Glomerular visceral epithelial cell (primary cell): ENCODE results near the gene EOLA2.
A peak's percentile ranks its signal among the peaks of the same experiment; 100 is the strongest.
"Not testable (repeated sequence)": the region's sequence is repeated elsewhere in the genome, so short reads cannot be mapped to it uniquely, and the experiment has no call there.

Experiments
- DNase-seq: peaks from one replicate; pipeline ENCODE4 v3.0.0-alpha.2; 2016; ENCODE audit errors: extremely low spot score

Gene EOLA2

DNA sequence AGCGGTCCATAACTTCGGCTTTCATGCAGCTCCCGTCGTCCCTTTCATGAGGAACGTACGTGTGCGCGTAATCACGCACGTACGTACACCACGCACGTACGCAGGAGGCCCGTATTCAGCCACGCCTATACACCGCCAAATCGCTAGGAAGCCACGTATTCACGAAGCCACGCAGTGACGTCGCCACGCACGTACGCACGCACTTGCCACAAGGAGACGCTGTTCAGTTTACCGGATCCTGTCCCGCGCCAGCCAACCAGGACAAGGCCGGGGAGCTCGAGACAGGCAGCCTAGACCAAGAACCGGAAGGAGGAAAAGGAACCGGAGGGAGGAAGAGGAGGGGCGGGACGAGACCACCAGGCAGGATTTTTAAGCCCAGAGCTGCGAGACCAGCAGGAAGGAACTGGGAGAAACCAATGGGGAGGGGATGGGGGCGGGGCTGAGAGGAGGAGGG is at the start of gene EOLA2:
EOLA2 (minus strand) TSS at position 65 of the 454 bp plus-strand sequence. CDS start 4,617 bp downstream, outside the sequence.
- peak; percentile 97 for DNase-seq

GRCh38 chrX:149987613-149988012 is 49.3 kb upstream of the EOLA2 start:
- no peak for DNase-seq

DNA sequence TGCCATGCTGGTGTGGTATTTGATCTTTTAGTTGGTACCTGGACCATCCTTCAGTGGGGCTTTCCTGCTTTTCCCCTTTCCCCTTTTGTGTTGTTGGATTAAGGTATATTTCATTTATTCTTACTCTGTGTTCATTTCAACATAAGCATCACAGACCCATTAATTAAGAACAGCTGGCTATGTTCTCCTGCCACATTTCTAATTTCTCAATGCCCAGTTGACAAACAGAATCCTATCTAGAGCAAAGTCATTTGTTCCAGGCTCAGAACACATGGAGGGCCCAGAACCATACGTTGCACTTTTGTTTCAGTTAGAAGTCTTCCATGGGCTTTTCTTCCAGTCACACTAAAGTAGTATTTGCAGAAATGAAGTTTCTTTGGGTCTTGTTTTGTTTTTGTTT is 46.1 kb upstream of the EOLA2 start:
- no peak for DNase-seq

- DNase-seq = peak; percentile 7
These were observed 44.0 kb upstream of the EOLA2 start for GRCh38 chrX:149982310-149982709.

- no peak for DNase-seq
These were observed 40.9 kb upstream of the EOLA2 start for GRCh38 chrX:149979126-149979644.

GRCh38 chrX:149962859-149963757 is 24.8 kb upstream of the EOLA2 start:
- DNase-seq = peak; percentile 56

DNA sequence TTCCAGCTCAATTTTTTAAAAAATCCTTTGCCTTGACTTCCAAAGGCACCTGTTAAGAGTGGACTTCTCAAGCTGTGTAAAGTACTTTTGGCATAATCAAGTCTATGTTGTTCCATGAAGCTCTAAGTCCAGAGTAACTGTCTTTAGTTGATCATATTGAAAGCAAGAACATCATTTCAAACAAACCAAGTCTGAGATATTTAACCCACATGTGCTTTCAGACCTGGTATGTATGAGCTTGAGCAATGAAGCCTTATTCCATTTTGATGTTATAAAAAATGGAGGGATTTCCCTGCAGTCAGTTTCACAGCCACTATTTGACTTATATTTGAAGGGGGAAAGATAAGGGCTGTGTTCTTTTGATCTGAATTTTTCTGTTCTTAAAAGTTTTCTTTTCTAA is 23.7 kb upstream of the EOLA2 start:
- DNase-seq = no peak

- no peak for DNase-seq
These were observed 23.3 kb upstream of the EOLA2 start for GRCh38 chrX:149961572-149961971.

GRCh38 chrX:149950681-149951080 is 12.4 kb upstream of the EOLA2 start:
- peak; percentile 31 for DNase-seq

- no peak for DNase-seq
These were observed 11.6 kb upstream of the EOLA2 start for GRCh38 chrX:149949743-149950436.

GRCh38 chrX:149948016-149948415 is 9.7 kb upstream of the EOLA2 start:
- DNase-seq = no peak

DNA sequence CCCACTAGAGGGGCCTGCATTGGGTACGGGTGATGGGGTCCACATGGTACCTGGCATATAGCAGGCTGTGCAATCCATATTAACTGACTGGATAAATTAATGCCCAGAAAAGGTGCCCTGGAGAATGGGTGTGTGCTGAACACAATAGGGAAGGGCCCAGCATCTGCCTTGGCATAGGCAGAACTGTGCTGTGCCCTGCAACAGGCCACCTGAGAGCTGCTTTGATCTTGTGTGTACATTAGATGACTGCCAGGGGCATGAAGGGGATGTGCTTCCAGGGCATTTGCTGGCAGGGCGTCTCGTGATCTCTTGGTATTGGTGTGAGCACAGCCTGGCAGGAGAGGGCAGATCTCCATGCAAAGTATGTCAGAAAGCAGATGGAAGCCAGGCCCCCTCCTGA is 8.6 kb upstream of the EOLA2 start:
- not testable (repeated sequence) for DNase-seq

DNA sequence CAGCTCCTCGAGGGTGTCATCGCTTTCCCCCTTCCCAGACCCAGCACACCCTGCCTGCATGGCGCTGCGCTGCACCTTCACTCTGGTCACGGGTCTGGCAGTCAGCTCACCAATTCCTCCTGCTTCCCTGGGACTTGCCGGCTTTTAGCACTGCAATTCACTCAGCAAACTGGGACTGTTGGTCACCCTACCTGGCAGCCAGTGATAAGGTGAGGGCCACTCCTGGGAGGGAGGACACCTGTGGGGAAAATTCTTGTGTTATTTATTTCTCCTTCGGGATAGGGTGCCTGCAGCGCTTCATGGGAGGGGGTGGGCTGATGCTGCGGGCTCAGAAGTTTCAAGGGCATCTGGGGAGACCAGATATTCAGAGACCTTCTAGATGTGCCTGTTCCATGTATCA is 7.5 kb upstream of the EOLA2 start:
- not testable (repeated sequence) for DNase-seq

GRCh38 chrX:149945087-149945670 is 6.9 kb upstream of the EOLA2 start:
- not testable (repeated sequence) for DNase-seq

GRCh38 chrX:149940674-149941024 is 2.4 kb upstream of the EOLA2 start:
- not testable (repeated sequence) for DNase-seq

DNA sequence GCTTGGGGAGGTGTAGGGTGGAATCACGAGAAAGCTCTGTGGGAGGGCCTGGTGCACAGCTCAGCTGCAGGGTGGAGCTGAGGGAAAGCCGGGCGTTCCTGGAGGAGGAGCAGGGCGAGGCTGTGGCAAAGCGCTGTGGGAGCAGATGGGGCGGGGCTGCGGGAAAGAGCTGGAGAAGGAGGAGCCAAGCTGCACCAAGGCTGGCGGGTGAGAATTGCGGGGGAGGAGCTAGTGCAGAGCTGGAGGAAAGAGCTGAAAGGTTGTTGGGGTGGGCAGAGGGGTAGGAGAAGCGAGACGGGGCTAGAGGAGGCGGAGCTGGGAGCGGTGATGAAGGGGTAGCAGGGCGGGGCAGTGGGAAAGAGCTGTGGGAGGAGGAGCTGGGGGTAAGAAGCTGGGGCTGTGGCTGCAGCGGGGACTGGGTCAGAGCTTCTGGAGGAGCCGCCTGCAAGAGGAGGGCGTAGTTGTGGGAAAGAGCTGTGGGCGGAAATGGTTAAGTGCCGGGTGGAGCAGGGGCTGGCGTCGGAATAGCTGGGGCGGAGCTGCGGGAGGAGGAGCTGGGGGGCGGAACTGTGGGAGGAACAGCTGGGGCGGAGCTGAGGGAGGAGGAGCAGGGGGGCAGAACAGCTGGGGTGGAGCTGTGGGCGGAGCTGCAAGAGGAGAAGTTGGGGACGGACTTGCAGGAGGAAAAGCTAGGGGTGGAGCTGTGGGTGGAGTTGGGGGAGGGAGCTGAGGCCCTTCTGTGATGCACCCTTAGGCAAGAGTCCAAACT is 1.8 kb upstream of the EOLA2 start:
- peak; percentile 98 for DNase-seq

GRCh38 chrX:149939655-149939904 is 1.3 kb upstream of the EOLA2 start:
- no peak for DNase-seq

GRCh38 chrX:149938881-149939654 is 777 bp upstream of the EOLA2 start:
- DNase-seq = peak; percentile 95

DNA sequence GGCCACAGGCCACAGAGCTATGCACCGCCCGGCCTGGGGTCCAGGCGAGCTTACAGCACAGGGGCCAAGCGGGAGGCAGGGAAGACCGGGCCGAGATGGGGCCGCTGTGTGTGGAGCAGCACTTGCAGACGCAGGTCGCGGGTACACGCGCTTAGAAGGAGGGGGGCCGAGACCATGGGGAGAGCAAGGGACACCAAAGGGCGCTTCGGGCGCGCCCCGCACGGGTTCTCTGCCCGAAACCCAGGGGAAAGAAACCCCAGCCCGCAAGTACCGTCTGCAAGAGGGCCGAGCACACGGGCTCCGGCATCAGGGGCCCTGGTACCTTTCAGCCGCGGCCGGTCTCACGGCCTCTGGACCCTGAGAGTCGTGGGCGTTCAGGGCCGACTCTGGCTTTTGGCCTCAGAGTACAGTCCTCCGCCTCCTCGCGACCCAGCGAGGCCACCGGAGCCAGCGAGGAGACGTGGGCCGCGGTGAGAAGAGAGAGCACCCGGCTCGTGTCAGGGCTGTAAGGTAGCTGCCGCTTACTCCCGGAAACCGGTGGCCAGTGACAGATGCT is 342 bp downstream of the EOLA2 start:
- DNase-seq = no peak

DNA sequence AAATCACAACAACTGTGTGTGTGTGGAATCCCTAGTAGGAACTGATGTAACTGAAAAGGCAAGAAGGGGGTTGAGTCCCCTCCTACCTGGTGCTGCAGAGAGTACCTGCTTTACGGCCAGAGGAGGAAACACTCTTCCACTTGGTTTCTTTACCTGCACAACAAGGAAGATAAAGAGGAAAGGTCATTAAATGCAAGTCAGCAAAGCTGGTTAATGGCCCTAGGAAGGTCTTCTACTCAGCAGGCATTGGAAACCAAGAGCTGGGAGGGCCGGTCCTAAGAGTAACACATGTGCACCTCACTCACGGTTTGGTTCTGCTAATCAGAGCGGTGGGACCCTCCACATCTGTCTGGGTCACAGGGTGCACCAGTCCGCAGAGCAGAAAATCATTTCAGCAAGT is 963 bp downstream of the EOLA2 start:
- DNase-seq = not testable (repeated sequence)

- DNase-seq = not testable (repeated sequence)
These were observed 4.7 kb downstream of the EOLA2 start for GRCh38 chrX:149933547-149933946.
